RWPE2 (cell line): ENCODE results near the gene VASN.

Experiments used
- ATAC-seq: fragments of 200-7000 bp; cut with Tn5 transposase; 3 replicates; pipeline ENCODE4 v1.9.1; 2021; ENCODE audit warnings: low read depth
- DNase-seq: peaks from one replicate; pipeline ENCODE4 v3.0.0-alpha.2; 2020; ENCODE audit warnings: low spot score
- H3K27ac ChIP-seq: fragments of 450-650 bp; 2 replicates; pipeline ENCODE4 v1.5.1; 2017; ENCODE audit warnings: mild to moderate bottlenecking; ENCODE audit not compliant: poor library complexity, severe bottlenecking
- H3K27me3 ChIP-seq: fragments of 250-450 bp; sonication (Bioruptor Pico); 2 replicates; pipeline ENCODE4 v1.5.1; 2021; ENCODE audit warnings: mild to moderate bottlenecking, moderate library complexity; ENCODE audit not compliant: insufficient read depth, poor library complexity, severe bottlenecking
- H3K36me3 ChIP-seq: fragments of 250-450 bp; sonication (Bioruptor Pico); 2 replicates; pipeline ENCODE4 v1.5.1; 2020; ENCODE audit warnings: low read depth, mild to moderate bottlenecking, moderate library complexity
- H3K4me1 ChIP-seq: fragments of 250-450 bp; sonication (Bioruptor Pico); 2 replicates; pipeline ENCODE4 v1.5.1; 2021; ENCODE audit warnings: mild to moderate bottlenecking, moderate library complexity; ENCODE audit not compliant: insufficient read depth, poor library complexity, severe bottlenecking
- H3K4me3 ChIP-seq: fragments of 250-450 bp; sonication (Bioruptor Pico); 2 replicates; pipeline ENCODE4 v1.5.1; 2021; ENCODE audit warnings: mild to moderate bottlenecking, moderate library complexity; ENCODE audit not compliant: severe bottlenecking
- H3K9me3 ChIP-seq: fragments of 250-450 bp; sonication (Bioruptor Pico); 2 replicates; pipeline ENCODE4 v1.5.1; 2021; ENCODE audit warnings: mild to moderate bottlenecking, moderate library complexity; ENCODE audit not compliant: severe bottlenecking
- TF ChIP-seq, protein P1 (sequence below): fragments of 450-650 bp; IDR thresholded peaks from one replicate; pipeline ENCODE4 v1.5.1; 2017; ENCODE audit warnings: mild to moderate bottlenecking, moderate library complexity; ENCODE audit not compliant: poor library complexity, severe bottlenecking

The VASN gene

DNA sequence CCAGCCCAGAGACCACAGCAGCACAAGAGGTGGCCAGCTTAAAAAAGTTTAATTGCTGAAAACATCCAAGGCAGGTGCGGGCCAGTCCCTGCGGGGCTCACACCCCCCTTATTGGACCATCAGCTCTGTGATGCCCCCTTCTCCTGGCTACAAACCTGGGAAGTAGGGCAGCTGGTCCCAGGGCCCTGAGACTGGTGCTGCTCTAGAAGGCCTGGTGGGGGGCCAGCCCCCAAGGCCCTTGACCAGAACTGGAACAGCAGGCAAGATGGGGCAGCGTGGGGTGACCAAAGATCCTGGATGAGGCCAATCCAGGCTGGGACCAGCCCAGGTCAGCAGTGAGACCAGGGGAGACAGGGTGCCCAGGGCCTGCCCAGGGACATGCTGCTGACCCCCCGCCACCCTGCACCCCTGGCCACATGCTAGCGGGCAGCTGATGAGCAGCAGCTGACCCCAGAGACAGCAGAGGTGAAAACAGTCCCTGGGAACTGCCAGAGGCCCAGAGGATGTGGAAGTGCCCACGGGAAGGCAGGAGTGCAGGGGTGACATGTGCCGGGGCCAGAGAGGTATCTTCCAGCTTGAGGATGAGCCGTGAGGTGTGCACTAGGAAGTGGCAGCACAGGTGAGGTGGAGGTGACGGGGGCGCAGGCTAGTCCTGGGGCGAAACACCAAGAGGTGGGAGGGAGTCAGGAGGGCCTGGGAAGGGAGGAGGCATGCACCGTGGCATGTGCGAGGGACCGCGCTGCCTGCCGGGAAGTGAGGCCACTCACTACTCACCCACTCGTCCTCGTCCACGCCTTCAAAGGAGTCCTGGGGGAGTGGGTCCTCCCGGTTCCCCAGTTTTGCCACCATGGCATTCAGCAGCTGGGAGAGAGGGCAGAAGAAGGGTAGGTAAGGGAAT lies 16.9 kb upstream of the VASN start:
- Histone ChIP-seq H3K9me3 (no peaks in the 10 kb centered on the region), H3K27me3 (no peaks in the 10 kb centered on the region), H3K4me1 (peaks cover 11% of the 10 kb centered on the region), H3K4me3 (no peak overlapping the region), H3K27ac (no peak overlapping the region), H3K36me3 (peaks cover 3% of the 10 kb centered on the region)
- DNase-seq (no peak), ATAC-seq (no peak)
- TF ChIP-seq, protein P1, sequence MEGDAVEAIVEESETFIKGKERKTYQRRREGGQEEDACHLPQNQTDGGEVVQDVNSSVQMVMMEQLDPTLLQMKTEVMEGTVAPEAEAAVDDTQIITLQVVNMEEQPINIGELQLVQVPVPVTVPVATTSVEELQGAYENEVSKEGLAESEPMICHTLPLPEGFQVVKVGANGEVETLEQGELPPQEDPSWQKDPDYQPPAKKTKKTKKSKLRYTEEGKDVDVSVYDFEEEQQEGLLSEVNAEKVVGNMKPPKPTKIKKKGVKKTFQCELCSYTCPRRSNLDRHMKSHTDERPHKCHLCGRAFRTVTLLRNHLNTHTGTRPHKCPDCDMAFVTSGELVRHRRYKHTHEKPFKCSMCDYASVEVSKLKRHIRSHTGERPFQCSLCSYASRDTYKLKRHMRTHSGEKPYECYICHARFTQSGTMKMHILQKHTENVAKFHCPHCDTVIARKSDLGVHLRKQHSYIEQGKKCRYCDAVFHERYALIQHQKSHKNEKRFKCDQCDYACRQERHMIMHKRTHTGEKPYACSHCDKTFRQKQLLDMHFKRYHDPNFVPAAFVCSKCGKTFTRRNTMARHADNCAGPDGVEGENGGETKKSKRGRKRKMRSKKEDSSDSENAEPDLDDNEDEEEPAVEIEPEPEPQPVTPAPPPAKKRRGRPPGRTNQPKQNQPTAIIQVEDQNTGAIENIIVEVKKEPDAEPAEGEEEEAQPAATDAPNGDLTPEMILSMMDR: no peak

- Histone ChIP-seq H3K36me3 (no peaks in the 10 kb centered on the region), H3K27ac (no peak overlapping the region), H3K4me1 (peaks cover 2% of the 10 kb centered on the region), H3K4me3 (no peak overlapping the region), H3K9me3 (no peaks in the 10 kb centered on the region), H3K27me3 (no peaks in the 10 kb centered on the region)
- TF ChIP-seq, protein P1: no peak
- ATAC-seq: no peak
- DNase-seq: no peak
Measured at GRCh38 chr16:4356820-4357219, 14.8 kb upstream of the VASN start.

DNA sequence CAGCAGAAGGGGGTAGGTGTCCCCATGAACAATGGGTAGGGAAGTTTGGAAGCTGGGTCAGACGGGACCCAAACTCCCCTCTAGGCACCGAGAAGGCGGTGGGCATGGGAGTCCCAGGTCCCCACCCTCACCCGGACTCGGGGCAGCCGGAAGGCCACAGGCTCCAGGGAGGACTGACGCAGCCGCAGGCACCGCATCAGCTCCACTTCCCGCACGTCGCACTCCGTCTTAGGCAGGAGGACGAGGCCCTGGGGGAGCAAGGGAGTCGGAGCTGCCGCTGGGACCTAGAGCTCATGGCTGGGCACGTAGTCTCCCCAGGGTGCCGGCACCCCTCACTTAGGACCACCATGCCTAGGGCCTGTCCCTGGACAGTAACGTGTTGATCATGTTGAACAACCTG lies 13.4 kb upstream of the VASN start:
- TF ChIP-seq, protein P1: no peak
- H3K4me3 ChIP-seq: no peak overlapping the region
- H3K9me3 ChIP-seq: no peaks in the 10 kb centered on the region
- H3K27me3 ChIP-seq: no peaks in the 10 kb centered on the region
- no peak overlapping the region for H3K27ac ChIP-seq
- no peak for DNase-seq
- ATAC-seq: no peak
- no peaks in the 10 kb centered on the region for H3K36me3 ChIP-seq
- no peaks in the 10 kb centered on the region for H3K4me1 ChIP-seq

DNA sequence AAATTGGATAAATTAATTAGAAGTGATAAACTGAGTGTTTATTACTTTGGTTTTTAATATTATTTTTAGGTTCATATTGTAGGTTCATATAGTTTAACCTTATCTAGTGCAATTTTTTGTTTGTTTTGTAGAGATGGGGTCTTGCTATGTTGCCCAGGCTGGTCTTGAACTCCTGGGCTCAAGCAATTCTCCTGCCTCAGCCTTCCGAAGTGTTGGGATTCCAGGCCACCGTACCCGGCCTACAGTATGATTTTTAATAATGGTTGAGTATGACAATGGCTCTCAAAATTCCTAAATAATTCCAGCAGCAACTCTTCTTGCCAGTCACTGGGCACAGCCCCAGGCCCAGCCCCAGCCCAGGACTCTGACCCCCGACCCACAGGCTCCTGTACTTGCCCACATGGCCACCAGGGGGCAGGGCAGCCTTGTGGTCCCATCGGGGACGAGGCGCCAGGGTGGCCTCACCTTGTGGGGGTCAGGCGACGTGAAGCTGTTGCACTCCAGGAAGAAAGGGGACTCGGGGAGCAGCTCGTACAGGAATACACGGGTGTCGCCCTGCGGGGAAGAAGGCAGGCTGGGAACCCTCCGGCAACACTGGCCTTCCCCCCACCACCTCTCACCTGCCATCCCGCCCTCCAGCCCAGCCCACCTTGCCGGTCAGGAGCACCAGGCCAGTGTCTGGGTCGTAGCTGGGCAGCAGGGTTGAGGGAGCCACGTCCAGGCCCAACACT lies 12.7 kb upstream of the VASN start:
- Histone ChIP-seq H3K36me3 (no peaks in the 10 kb centered on the region; the same call in 1 of the 2 replicates), H3K4me3 (no peak overlapping the region), H3K9me3 (no peaks in the 10 kb centered on the region), H3K27ac (no peak overlapping the region), H3K27me3 (no peaks in the 10 kb centered on the region), H3K4me1 (no peaks in the 10 kb centered on the region)
- TF ChIP-seq, protein P1: peak; percentile 86
- ATAC-seq (peak; percentile 54; the same call in 1 of the 3 replicates), DNase-seq (no peak)

DNA sequence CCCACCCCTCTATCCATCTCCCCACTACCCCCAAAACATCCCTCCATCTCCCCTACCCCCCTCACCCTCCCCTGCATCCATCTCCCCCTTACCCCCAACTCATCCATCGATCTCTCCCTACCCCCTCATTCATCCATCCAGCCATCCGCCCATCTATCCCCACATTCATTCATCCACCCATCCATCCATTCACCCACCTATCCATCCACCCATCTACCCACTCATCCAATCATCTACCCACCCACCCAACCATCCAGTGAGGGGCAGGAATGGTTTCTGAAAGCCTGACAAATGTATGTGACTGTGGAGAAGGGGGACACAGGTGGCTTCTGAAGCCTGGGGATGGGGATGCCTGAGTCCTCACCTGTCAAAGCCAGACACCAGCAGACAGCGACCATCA lies 11.7 kb upstream of the VASN start:
- TF ChIP-seq, protein P1: no peak
- Histone ChIP-seq H3K4me1 (no peaks in the 10 kb centered on the region), H3K36me3 (no peaks in the 10 kb centered on the region; the same call in 1 of the 2 replicates), H3K4me3 (no peak overlapping the region), H3K27ac (no peak overlapping the region), H3K9me3 (no peaks in the 10 kb centered on the region), H3K27me3 (no peaks in the 10 kb centered on the region)
- ATAC-seq (no peak), DNase-seq (no peak)
